ENCODE measurements around the gene FBXW9.

DNA sequence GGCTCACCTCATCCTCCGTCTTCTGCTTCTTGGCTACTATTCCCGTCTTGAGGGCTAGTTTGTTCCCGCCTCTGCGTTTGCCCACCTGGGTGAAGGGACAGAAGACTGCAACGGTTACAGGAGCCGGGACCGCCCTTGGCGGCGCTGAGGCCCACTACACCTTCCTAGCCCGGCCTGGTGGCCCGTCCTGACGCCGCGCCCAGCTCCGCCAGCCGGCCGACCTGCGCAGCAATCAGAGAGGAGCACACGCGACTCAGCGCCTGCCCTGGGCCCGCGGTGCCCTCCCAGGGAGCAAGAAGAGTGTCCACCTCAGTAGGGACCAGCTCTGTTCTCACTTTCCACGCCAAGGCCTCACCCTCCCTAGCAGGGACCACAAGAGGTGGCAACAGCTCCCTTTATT is 34.9 kb upstream of the FBXW9 start:
- no peak for TF ChIP-seq ZC3H10 (CRISPR knock-in tag; IDR thresholded peaks at IDR 0.05)
- TF ChIP-seq RARB (CRISPR knock-in tag; IDR thresholded peaks at IDR 0.05): no peak
- no peak for TF ChIP-seq ZFP30 (CRISPR knock-in tag; IDR thresholded peaks at IDR 0.05)
- TF ChIP-seq ZFP3 (CRISPR knock-in tag; IDR thresholded peaks at IDR 0.05): no peak
- TF ChIP-seq, protein P1, sequence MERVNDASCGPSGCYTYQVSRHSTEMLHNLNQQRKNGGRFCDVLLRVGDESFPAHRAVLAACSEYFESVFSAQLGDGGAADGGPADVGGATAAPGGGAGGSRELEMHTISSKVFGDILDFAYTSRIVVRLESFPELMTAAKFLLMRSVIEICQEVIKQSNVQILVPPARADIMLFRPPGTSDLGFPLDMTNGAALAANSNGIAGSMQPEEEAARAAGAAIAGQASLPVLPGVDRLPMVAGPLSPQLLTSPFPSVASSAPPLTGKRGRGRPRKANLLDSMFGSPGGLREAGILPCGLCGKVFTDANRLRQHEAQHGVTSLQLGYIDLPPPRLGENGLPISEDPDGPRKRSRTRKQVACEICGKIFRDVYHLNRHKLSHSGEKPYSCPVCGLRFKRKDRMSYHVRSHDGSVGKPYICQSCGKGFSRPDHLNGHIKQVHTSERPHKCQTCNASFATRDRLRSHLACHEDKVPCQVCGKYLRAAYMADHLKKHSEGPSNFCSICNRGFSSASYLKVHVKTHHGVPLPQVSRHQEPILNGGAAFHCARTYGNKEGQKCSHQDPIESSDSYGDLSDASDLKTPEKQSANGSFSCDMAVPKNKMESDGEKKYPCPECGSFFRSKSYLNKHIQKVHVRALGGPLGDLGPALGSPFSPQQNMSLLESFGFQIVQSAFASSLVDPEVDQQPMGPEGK (CRISPR knock-in tag; IDR thresholded peaks at IDR 0.05; ENCODE audit: borderline replicate concordance): no peak
- TF ChIP-seq SNAI2 (CRISPR knock-in tag; IDR thresholded peaks at IDR 0.05): no peak
- TF ChIP-seq ZNF8 (CRISPR knock-in tag; IDR thresholded peaks at IDR 0.05): no peak
- TF ChIP-seq TSHZ2 (CRISPR knock-in tag; IDR thresholded peaks at IDR 0.05): no peak
- TF ChIP-seq ARNTL (CRISPR knock-in tag; IDR thresholded peaks at IDR 0.05; ENCODE audit: borderline replicate concordance, low read depth): no peak
- no peak for TF ChIP-seq TOX (CRISPR knock-in tag; IDR thresholded peaks at IDR 0.05; ENCODE audit: borderline replicate concordance)

Data from SK-N-SH treated with all-trans-retinoic acid at 6 μM for 48 hours (cell line).